ENCODE measurements around the gene ELL. TPM values are rescaled to one million over a fixed set of nuclear protein-coding genes. Genes with fewer than 3 reads are reported as not detected.
A peak's percentile ranks its signal among the peaks of the same experiment; 100 is the strongest.

ELL gene
- total RNA-seq, 1 donor from 2014 or later = 16.0 TPM

- H3K4me3 ChIP-seq (ENCODE audit: insufficient read depth, low read depth, low read length) = no peak overlapping the region
- no peak overlapping the region for H3K27ac ChIP-seq (ENCODE audit: low read depth, low read length)
- TF ChIP-seq EZH2 (IDR thresholded peaks at IDR 0.05; ENCODE audit: insufficient read depth, low read length) = no peak
- TF ChIP-seq CTCF (IDR thresholded peaks at IDR 0.05; ENCODE audit: insufficient read depth, low read depth, low read length) = no peak
- peaks cover 94% of the 10 kb centered on the region for H3K79me2 ChIP-seq (ENCODE audit: insufficient read depth, low read length)
- no peaks in the 10 kb centered on the region for H3K9me3 ChIP-seq (ENCODE audit: insufficient read depth, low read depth, low read length)
- Mint-ChIP-seq H3K4me1 (ENCODE audit: low read depth, unreplicated experiment) (peaks cover 45% of the 10 kb centered on the region), H3K27me3 (ENCODE audit: low read depth, unreplicated experiment) (no peaks in the 10 kb centered on the region), H3K9me3 (ENCODE audit: unreplicated experiment) (no peaks in the 10 kb centered on the region), H3K4me3 (ENCODE audit: unreplicated experiment) (no peak overlapping the region), H3K36me3 (ENCODE audit: low read depth, unreplicated experiment) (no peaks in the 10 kb centered on the region), H3K27ac (ENCODE audit: unreplicated experiment) (no peak overlapping the region)
- DNase-seq (ENCODE audit: low read depth) = no peak
- H3K36me3 ChIP-seq (ENCODE audit: insufficient read depth, low read length) = no peaks in the 10 kb centered on the region
- peaks cover 26% of the 10 kb centered on the region for H3K4me1 ChIP-seq (ENCODE audit: insufficient read depth, low read length)
- no peak overlapping the region for H3K4me2 ChIP-seq (ENCODE audit: low read length)
- no peak overlapping the region for H3K9ac ChIP-seq (ENCODE audit: low read length)
- H2AFZ ChIP-seq (ENCODE audit: low read depth, low read length) = no peak overlapping the region
- H3K27me3 ChIP-seq (ENCODE audit: insufficient read depth, low read length) = no peaks in the 10 kb centered on the region
- no peak for FAIRE-seq
- H4K20me1 ChIP-seq (ENCODE audit: insufficient read depth, low read length) = peaks cover 99% of the 10 kb centered on the region
Observed at GRCh38 chr19:18484992-18485391, 36.9 kb downstream of the ELL start.

- H4K20me1 ChIP-seq (ENCODE audit: insufficient read depth, low read length) = peaks cover 98% of the 10 kb centered on the region
- H3K4me3 ChIP-seq (ENCODE audit: insufficient read depth, low read depth, low read length) = no peak overlapping the region
- no peak overlapping the region for H3K27ac ChIP-seq (ENCODE audit: low read depth, low read length)
- H3K9me3 Mint-ChIP-seq (ENCODE audit: unreplicated experiment) = no peaks in the 10 kb centered on the region
- H3K36me3 Mint-ChIP-seq (ENCODE audit: low read depth, unreplicated experiment) = peaks cover 2% of the 10 kb centered on the region
- peaks cover 55% of the 10 kb centered on the region for H3K4me1 Mint-ChIP-seq (ENCODE audit: low read depth, unreplicated experiment)
- no peaks in the 10 kb centered on the region for H3K9me3 ChIP-seq (ENCODE audit: insufficient read depth, low read depth, low read length)
- peak overlapping the region; percentile 20 for H3K4me3 Mint-ChIP-seq (ENCODE audit: unreplicated experiment)
- DNase-seq (ENCODE audit: low read depth) (no peak), FAIRE-seq (no peak)
- H3K27me3 ChIP-seq (ENCODE audit: insufficient read depth, low read length) = no peaks in the 10 kb centered on the region
- TF ChIP-seq CTCF (IDR thresholded peaks at IDR 0.05; ENCODE audit: insufficient read depth, low read depth, low read length) (no peak), EZH2 (IDR thresholded peaks at IDR 0.05; ENCODE audit: insufficient read depth, low read length) (no peak)
- no peak overlapping the region for H3K27ac Mint-ChIP-seq (ENCODE audit: unreplicated experiment)
- H3K27me3 Mint-ChIP-seq (ENCODE audit: low read depth, unreplicated experiment) = no peaks in the 10 kb centered on the region
- H3K79me2 ChIP-seq (ENCODE audit: insufficient read depth, low read length) = peaks cover 95% of the 10 kb centered on the region
- H3K4me1 ChIP-seq (ENCODE audit: insufficient read depth, low read length) = peaks cover 41% of the 10 kb centered on the region
- no peaks in the 10 kb centered on the region for H3K36me3 ChIP-seq (ENCODE audit: insufficient read depth, low read length)
- no peak overlapping the region for H3K4me2 ChIP-seq (ENCODE audit: low read length)
- no peak overlapping the region for H2AFZ ChIP-seq (ENCODE audit: low read depth, low read length)
- no peak overlapping the region for H3K9ac ChIP-seq (ENCODE audit: low read length)
Observed at GRCh38 chr19:18483119-18483890, 38.6 kb downstream of the ELL start.
